ENCODE measurements around the gene ZSCAN16. TPM values are rescaled to one million over a fixed set of nuclear protein-coding genes. Genes with fewer than 3 reads are reported as not detected.

The ZSCAN16 gene
- total RNA-seq, 2 donors from 2014 or later = 7.8 to 8.3 TPM

- Mint-ChIP-seq H3K4me3 (peak overlapping the region; percentile 96), H3K27me3 (no peaks in the 10 kb centered on the region), H3K36me3 (ENCODE audit: low read depth) (peaks cover 6% of the 10 kb centered on the region), H3K27ac (peak overlapping the region; percentile 100), H3K4me1 (peaks cover 62% of the 10 kb centered on the region)
- DNase-seq (peak; percentile 28 to 58 (median 45)), ATAC-seq (peak; percentile 48)
- H3K9me3 ChIP-seq (ENCODE audit: control insufficient read depth, low read length, poor library complexity, severe bottlenecking) = no peaks in the 10 kb centered on the region
Measured at GRCh38 chr6:28136585-28137504, 12.4 kb downstream of the ZSCAN16 start.

- Mint-ChIP-seq H3K27me3 (no peaks in the 10 kb centered on the region), H3K4me3 (peak overlapping the region; percentile 96), H3K27ac (peak overlapping the region; percentile 100), H3K36me3 (ENCODE audit: low read depth) (peaks cover 6% of the 10 kb centered on the region), H3K4me1 (peaks cover 59% of the 10 kb centered on the region)
- ATAC-seq = peak; percentile 70
- H3K9me3 ChIP-seq (ENCODE audit: control insufficient read depth, low read length, poor library complexity, severe bottlenecking) = no peaks in the 10 kb centered on the region
- DNase-seq = peak in 1 of 3 donors; percentile 9
Measured at GRCh38 chr6:28137505-28137981, 13.1 kb downstream of the ZSCAN16 start.

- peak overlapping the region; percentile 97 for H3K27ac Mint-ChIP-seq
- DNase-seq (no peak), ATAC-seq (no peak)
- H3K27me3 Mint-ChIP-seq = no peaks in the 10 kb centered on the region
- no peaks in the 10 kb centered on the region for H3K9me3 ChIP-seq (ENCODE audit: control insufficient read depth, low read length, poor library complexity, severe bottlenecking)
- H3K4me3 Mint-ChIP-seq = peak overlapping the region; percentile 96
- H3K4me1 Mint-ChIP-seq = peaks cover 53% of the 10 kb centered on the region
- H3K36me3 Mint-ChIP-seq (ENCODE audit: low read depth) = peaks cover 7% of the 10 kb centered on the region
Measured at GRCh38 chr6:28139860-28140543, 15.6 kb downstream of the ZSCAN16 start.

GRCh38 chr6:28140616-28141015 lies 16.2 kb downstream of the ZSCAN16 start:
- ATAC-seq (no peak), DNase-seq (no peak)
- peak overlapping the region; percentile 96 for H3K4me3 Mint-ChIP-seq
- peaks cover 7% of the 10 kb centered on the region for H3K36me3 Mint-ChIP-seq (ENCODE audit: low read depth)
- H3K4me1 Mint-ChIP-seq = peaks cover 49% of the 10 kb centered on the region
- peak overlapping the region; percentile 97 for H3K27ac Mint-ChIP-seq
- no peaks in the 10 kb centered on the region for H3K27me3 Mint-ChIP-seq
- H3K9me3 ChIP-seq (ENCODE audit: control insufficient read depth, low read length, poor library complexity, severe bottlenecking) = no peaks in the 10 kb centered on the region

GRCh38 chr6:28141500-28142329 lies 17.3 kb downstream of the ZSCAN16 start, which contains the start of gene ZKSCAN8:
Gene ZKSCAN8 (plus strand): TSS chr6:28141883. CDS start chr6:28148408, 6,525 bp downstream.
- H3K36me3 Mint-ChIP-seq (ENCODE audit: low read depth) = peaks cover 7% of the 10 kb centered on the region
- DNase-seq (peak; percentile 56 to 65 (median 60)), ATAC-seq (peak; percentile 81)
- H3K27ac Mint-ChIP-seq = peak within 1 kb of the TSS; percentile 97
- H3K9me3 ChIP-seq (ENCODE audit: control insufficient read depth, low read length, poor library complexity, severe bottlenecking) = no peaks in the 10 kb centered on the region
- H3K27me3 Mint-ChIP-seq = no peaks in the 10 kb centered on the region
- H3K4me3 Mint-ChIP-seq = peak within 1 kb of the TSS; percentile 96
- H3K4me1 Mint-ChIP-seq = peaks cover 38% of the 10 kb centered on the region

- Mint-ChIP-seq H3K27ac (peak overlapping the region; percentile 97), H3K27me3 (no peaks in the 10 kb centered on the region), H3K4me1 (peaks cover 34% of the 10 kb centered on the region), H3K36me3 (ENCODE audit: low read depth) (peaks cover 5% of the 10 kb centered on the region), H3K4me3 (peak overlapping the region; percentile 96)
- DNase-seq (no peak), ATAC-seq (no peak)
- H3K9me3 ChIP-seq (ENCODE audit: control insufficient read depth, low read length, poor library complexity, severe bottlenecking) = no peaks in the 10 kb centered on the region
Measured at GRCh38 chr6:28142446-28142845, 18.0 kb downstream of the ZSCAN16 start.

- H3K9me3 ChIP-seq (ENCODE audit: control insufficient read depth, low read length, poor library complexity, severe bottlenecking) = no peaks in the 10 kb centered on the region
- DNase-seq (no peak), ATAC-seq (no peak)
- Mint-ChIP-seq H3K4me3 (no peak overlapping the region), H3K27me3 (no peaks in the 10 kb centered on the region), H3K27ac (no peak overlapping the region), H3K36me3 (ENCODE audit: low read depth) (peaks cover 19% of the 10 kb centered on the region), H3K4me1 (peaks cover 31% of the 10 kb centered on the region)
Measured at GRCh38 chr6:28145231-28145630, 20.8 kb downstream of the ZSCAN16 start.

- no peaks in the 10 kb centered on the region for H3K9me3 ChIP-seq (ENCODE audit: control insufficient read depth, low read length, poor library complexity, severe bottlenecking)
- Mint-ChIP-seq H3K27ac (no peak overlapping the region), H3K27me3 (no peaks in the 10 kb centered on the region), H3K36me3 (ENCODE audit: low read depth) (peaks cover 43% of the 10 kb centered on the region), H3K4me1 (peaks cover 10% of the 10 kb centered on the region), H3K4me3 (no peak overlapping the region)
- ATAC-seq = no peak
- DNase-seq = no peak
Measured at GRCh38 chr6:28152531-28152930, 28.1 kb downstream of the ZSCAN16 start.

- no peak overlapping the region for H3K4me3 Mint-ChIP-seq
- peaks cover 4% of the 10 kb centered on the region for H3K4me1 Mint-ChIP-seq
- ATAC-seq (no peak), DNase-seq (no peak)
- no peaks in the 10 kb centered on the region for H3K27me3 Mint-ChIP-seq
- H3K36me3 Mint-ChIP-seq (ENCODE audit: low read depth) = peaks cover 37% of the 10 kb centered on the region
- H3K27ac Mint-ChIP-seq = no peak overlapping the region
- H3K9me3 ChIP-seq (ENCODE audit: control insufficient read depth, low read length, poor library complexity, severe bottlenecking) = no peaks in the 10 kb centered on the region
Measured at GRCh38 chr6:28153546-28153945, 29.1 kb downstream of the ZSCAN16 start.

- no peak for DNase-seq
- no peak for ATAC-seq
- peaks cover 33% of the 10 kb centered on the region for H3K36me3 Mint-ChIP-seq (ENCODE audit: low read depth)
- H3K27ac Mint-ChIP-seq = no peak overlapping the region
- H3K27me3 Mint-ChIP-seq = no peaks in the 10 kb centered on the region
- no peaks in the 10 kb centered on the region for H3K9me3 ChIP-seq (ENCODE audit: control insufficient read depth, low read length, poor library complexity, severe bottlenecking)
- H3K4me3 Mint-ChIP-seq = no peak overlapping the region
- H3K4me1 Mint-ChIP-seq = peaks cover 2% of the 10 kb centered on the region
Measured at GRCh38 chr6:28154357-28154756, 29.9 kb downstream of the ZSCAN16 start.

GRCh38 chr6:28158318-28158717 lies 33.9 kb downstream of the ZSCAN16 start:
- DNase-seq = no peak
- peaks cover 6% of the 10 kb centered on the region for H3K4me1 Mint-ChIP-seq
- no peaks in the 10 kb centered on the region for H3K27me3 Mint-ChIP-seq
- H3K36me3 Mint-ChIP-seq (ENCODE audit: low read depth) = peaks cover 18% of the 10 kb centered on the region
- H3K4me3 Mint-ChIP-seq = no peak overlapping the region
- ATAC-seq = no peak
- H3K9me3 ChIP-seq (ENCODE audit: control insufficient read depth, low read length, poor library complexity, severe bottlenecking) = no peaks in the 10 kb centered on the region
- H3K27ac Mint-ChIP-seq = no peak overlapping the region

- Mint-ChIP-seq H3K36me3 (ENCODE audit: low read depth) (peaks cover 13% of the 10 kb centered on the region), H3K4me3 (no peak overlapping the region)
Measured at GRCh38 chr6:28159029-28159607, 34.7 kb downstream of the ZSCAN16 start.

More at GRCh38 chr6:28159029-28159607, 34.7 kb downstream of the ZSCAN16 start:
- DNase-seq = no peak
- H3K9me3 ChIP-seq (ENCODE audit: control insufficient read depth, low read length, poor library complexity, severe bottlenecking) = no peaks in the 10 kb centered on the region
- no peak overlapping the region for H3K27ac Mint-ChIP-seq
- no peak for ATAC-seq
- H3K27me3 Mint-ChIP-seq = no peaks in the 10 kb centered on the region
- H3K4me1 Mint-ChIP-seq = peaks cover 6% of the 10 kb centered on the region
